HepG2 (cell line): Measurements from ENCODE around the gene HS3ST3A1. TPM values are rescaled to one million over a fixed set of nuclear protein-coding genes. Genes with fewer than 3 reads are reported as not detected.

Experiments used
- ARNTL ChIP-seq: sonication (generic); formaldehyde crosslinking; IDR thresholded peaks from 2 replicates; pipeline ENCODE4 v1.4.0; 2020; ENCODE audit warnings: mild to moderate bottlenecking, missing genetic modification reagents
- ATF1 ChIP-seq: IDR thresholded peaks from 2 replicates; pipeline ENCODE4 v1.6.1; 2016; ENCODE audit warnings: mild to moderate bottlenecking, control low read depth
- BCL6 ChIP-seq: IDR thresholded peaks from 2 replicates; pipeline ENCODE4 v1.6.1; 2016; ENCODE audit warnings: missing genetic modification reagents, missing compliant biosample characterization
- CREM ChIP-seq, 2 experiments: sonication (generic) in 1 of 2; formaldehyde crosslinking in 1 of 2; IDR thresholded peaks; 2 replicates each; pipeline versions ENCODE4 v1.4.0 to v1.6.1; 2016 to 2020; ENCODE audit warnings: antibody characterized with exemption in 1 of 2, mild to moderate bottlenecking in 1 of 2, missing genetic modification reagents in 1 of 2
- ELF3 ChIP-seq: IDR thresholded peaks from 2 replicates; pipeline ENCODE4 v1.6.1; 2016; ENCODE audit warnings: missing genetic modification reagents, missing compliant biosample characterization
- HDAC2 ChIP-seq: sonication (generic); formaldehyde crosslinking; IDR thresholded peaks from 2 replicates; pipeline ENCODE4 v1.4.0; 2020; ENCODE audit warnings: missing genetic modification reagents
- HMG20A ChIP-seq: IDR thresholded peaks from 2 replicates; pipeline ENCODE4 v1.6.1; 2016; ENCODE audit warnings: borderline replicate concordance
- HNRNPL ChIP-seq: fragments of 200-400 bp; formaldehyde crosslinking; IDR thresholded peaks from 2 replicates; pipeline ENCODE4 v1.6.1; 2017; ENCODE audit warnings: mild to moderate bottlenecking, low read depth, low read length
- MEIS2 ChIP-seq: sonication (generic); formaldehyde crosslinking; IDR thresholded peaks from 2 replicates; pipeline ENCODE4 v1.9.0; 2021; ENCODE audit warnings: mild to moderate bottlenecking, missing genetic modification reagents
- NCOA1 ChIP-seq: sonication (generic); formaldehyde crosslinking; IDR thresholded peaks from 2 replicates; pipeline ENCODE4 v1.9.0; 2021; ENCODE audit warnings: missing genetic modification reagents
- POGZ ChIP-seq: sonication (generic); formaldehyde crosslinking; IDR thresholded peaks from 2 replicates; pipeline ENCODE4 v1.4.0; 2020; ENCODE audit warnings: mild to moderate bottlenecking, missing genetic modification reagents
- TCF7L2 ChIP-seq: IDR thresholded peaks from 2 replicates; pipeline ENCODE4 v1.6.1; 2011; ENCODE audit warnings: mild to moderate bottlenecking, low read depth, low read length, moderate library complexity
- TEAD3 ChIP-seq: optimal IDR thresholded peaks from 2 replicates; pipeline ENCODE3; 2016; ENCODE audit warnings: borderline replicate concordance
- ZFP1 ChIP-seq: IDR thresholded peaks from 2 replicates; pipeline ENCODE4 v1.6.1; 2016
- ZNF292 ChIP-seq: sonication (generic); formaldehyde crosslinking; IDR thresholded peaks from 2 replicates; pipeline ENCODE4 v1.8.1; 2022; ENCODE audit warnings: mild to moderate bottlenecking, low read depth, missing genetic modification reagents, borderline replicate concordance
- ZNF670 ChIP-seq: sonication (generic); formaldehyde crosslinking; IDR thresholded peaks from 2 replicates; pipeline ENCODE4 v1.8.0; 2022; ENCODE audit warnings: mild to moderate bottlenecking, missing genetic modification reagents, borderline replicate concordance
- ZNF776 ChIP-seq: sonication (generic); formaldehyde crosslinking; IDR thresholded peaks from 2 replicates; pipeline ENCODE4 v1.4.0; 2020; ENCODE audit warnings: mild to moderate bottlenecking, missing genetic modification reagents
- ZNF850 ChIP-seq: sonication (generic); formaldehyde crosslinking; conservative IDR thresholded peaks from 2 replicates; pipeline ENCODE4 v1.9.0; 2021; ENCODE audit warnings: mild to moderate bottlenecking, missing genetic modification reagents
- ZNF878 ChIP-seq: sonication (generic); formaldehyde crosslinking; IDR thresholded peaks from 2 replicates; pipeline ENCODE4 v1.8.1; 2023; ENCODE audit warnings: mild to moderate bottlenecking, missing genetic modification reagents, moderate library complexity
- ZSCAN9 ChIP-seq: IDR thresholded peaks from 2 replicates; pipeline ENCODE4 v1.6.1; 2016; ENCODE audit warnings: borderline replicate concordance
- polyA plus RNA-seq, 8 experiments: library from polyadenylated mRNA; depleted of rRNA in 3 of 8; stranded (reverse) in 7 of 8; unstranded in 1 of 8; fragments of >200 nt; fragmentation: Illumina TruSeq in 4 of 8; extraction: Trizol in 4 of 8; gene quantifications; 2 replicates each; pipeline versions ENCODE4 v1.2.1 to v1.2.3, GENCODE V29; 2011 to 2016; ENCODE audit warnings: low read depth in 4 of 8, missing spikeins in 1 of 8, mixed read lengths in 1 of 8; ENCODE audit not compliant: insufficient read depth in 1 of 8
- total RNA-seq, 5 experiments: library from RNA; depleted of rRNA; stranded (reverse); fragments of >200 nt; fragmentation: Illumina TruSeq; extraction: Trizol; gene quantifications; 2 replicates each; pipeline ENCODE4 v1.2.3, GENCODE V29; 2016; ENCODE audit warnings: low read depth in 1 of 5
- TF ChIP-seq, protein P1 (sequence below): sonication (generic); formaldehyde crosslinking; IDR thresholded peaks from 2 replicates; pipeline ENCODE4 v1.4.0; 2020; ENCODE audit warnings: missing genetic modification reagents, mild to moderate bottlenecking, borderline replicate concordance
- TF ChIP-seq, protein P2 (sequence below): IDR thresholded peaks from 2 replicates; pipeline ENCODE4 v1.6.1; 2016; ENCODE audit warnings: missing genetic modification reagents, missing compliant biosample characterization
- TF ChIP-seq, protein P3 (sequence below): sonication (generic); formaldehyde crosslinking; IDR thresholded peaks from 2 replicates; pipeline ENCODE4 v1.4.0; 2020; ENCODE audit warnings: missing genetic modification reagents

Gene HS3ST3A1
- total and polyA plus RNA-seq, 2 of the 13 experiments (the other 11 are each of a cell fraction or from before 2014, with no cell fraction given) = 1.3 to 3.5 TPM

DNA sequence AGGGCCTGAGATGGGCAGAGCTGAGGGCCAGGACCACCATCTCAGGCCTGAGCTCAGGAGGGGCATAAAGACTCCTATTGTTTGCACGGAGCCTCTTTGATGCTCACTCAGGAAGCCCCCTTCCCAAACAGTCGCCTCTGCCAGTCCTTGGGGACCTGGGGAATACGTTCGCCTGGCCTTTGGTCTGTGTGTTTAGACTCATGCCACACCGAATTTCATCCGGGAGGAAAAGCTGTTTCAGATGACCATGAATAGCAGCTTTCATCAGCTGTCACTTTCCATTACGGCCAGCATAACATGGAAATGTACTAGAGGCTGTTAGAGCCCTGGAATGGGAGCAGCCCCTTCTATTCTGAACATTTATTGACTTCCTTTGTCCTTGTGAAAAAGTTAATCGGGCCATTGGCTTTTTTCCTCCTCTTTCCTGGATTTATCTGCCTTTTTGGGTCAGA is 139.0 kb downstream of the HS3ST3A1 start (continued):
- peak; percentile 70 for TF ChIP-seq ELF3 (CRISPR knock-in tag)
- TF ChIP-seq, protein P1, sequence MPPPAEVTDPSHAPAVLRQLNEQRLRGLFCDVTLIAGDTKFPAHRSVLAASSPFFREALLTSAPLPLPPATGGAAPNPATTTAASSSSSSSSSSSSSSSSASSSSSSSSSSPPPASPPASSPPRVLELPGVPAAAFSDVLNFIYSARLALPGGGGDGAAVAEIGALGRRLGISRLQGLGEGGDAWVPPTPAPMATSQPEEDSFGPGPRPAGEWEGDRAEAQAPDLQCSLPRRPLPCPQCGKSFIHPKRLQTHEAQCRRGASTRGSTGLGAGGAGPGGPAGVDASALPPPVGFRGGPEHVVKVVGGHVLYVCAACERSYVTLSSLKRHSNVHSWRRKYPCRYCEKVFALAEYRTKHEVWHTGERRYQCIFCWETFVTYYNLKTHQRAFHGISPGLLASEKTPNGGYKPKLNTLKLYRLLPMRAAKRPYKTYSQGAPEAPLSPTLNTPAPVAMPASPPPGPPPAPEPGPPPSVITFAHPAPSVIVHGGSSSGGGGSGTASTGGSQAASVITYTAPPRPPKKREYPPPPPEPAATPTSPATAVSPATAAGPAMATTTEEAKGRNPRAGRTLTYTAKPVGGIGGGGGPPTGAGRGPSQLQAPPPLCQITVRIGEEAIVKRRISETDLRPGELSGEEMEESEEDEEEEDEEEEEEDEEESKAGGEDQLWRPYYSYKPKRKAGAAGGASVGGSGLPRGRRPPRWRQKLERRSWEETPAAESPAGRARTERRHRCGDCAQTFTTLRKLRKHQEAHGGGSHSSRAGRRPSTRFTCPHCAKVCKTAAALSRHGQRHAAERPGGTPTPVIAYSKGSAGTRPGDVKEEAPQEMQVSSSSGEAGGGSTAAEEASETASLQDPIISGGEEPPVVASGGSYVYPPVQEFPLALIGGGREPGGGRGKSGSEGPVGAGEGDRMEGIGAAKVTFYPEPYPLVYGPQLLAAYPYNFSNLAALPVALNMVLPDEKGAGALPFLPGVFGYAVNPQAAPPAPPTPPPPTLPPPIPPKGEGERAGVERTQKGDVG (CRISPR knock-in tag) = peak; percentile 65; the same call in 1 of the 2 replicates
- TF ChIP-seq, protein P2, sequence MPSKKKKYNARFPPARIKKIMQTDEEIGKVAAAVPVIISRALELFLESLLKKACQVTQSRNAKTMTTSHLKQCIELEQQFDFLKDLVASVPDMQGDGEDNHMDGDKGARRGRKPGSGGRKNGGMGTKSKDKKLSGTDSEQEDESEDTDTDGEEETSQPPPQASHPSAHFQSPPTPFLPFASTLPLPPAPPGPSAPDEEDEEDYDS (CRISPR knock-in tag) = peak; percentile 45; the same call in 1 of the 2 replicates
- peak; percentile 80 for TF ChIP-seq TEAD3 (CRISPR knock-in tag)
- TF ChIP-seq ZSCAN9 = no peak
- no peak for TF ChIP-seq ZNF776 (CRISPR knock-in tag)
- TF ChIP-seq HMG20A = peak; percentile 73
- 0 out of 2 replicates have a peak, but pooled peaks have one; percentile 51 for TF ChIP-seq NCOA1
- TF ChIP-seq ARNTL (CRISPR knock-in tag) = peak; percentile 56
- TF ChIP-seq HDAC2 (CRISPR knock-in tag) = peak; percentile 83
- peak; percentile 86 for TF ChIP-seq MEIS2
- TF ChIP-seq ATF1 (CRISPR knock-in tag) = peak; percentile 31; the same call in 1 of the 2 replicates
- TF ChIP-seq, protein P3, sequence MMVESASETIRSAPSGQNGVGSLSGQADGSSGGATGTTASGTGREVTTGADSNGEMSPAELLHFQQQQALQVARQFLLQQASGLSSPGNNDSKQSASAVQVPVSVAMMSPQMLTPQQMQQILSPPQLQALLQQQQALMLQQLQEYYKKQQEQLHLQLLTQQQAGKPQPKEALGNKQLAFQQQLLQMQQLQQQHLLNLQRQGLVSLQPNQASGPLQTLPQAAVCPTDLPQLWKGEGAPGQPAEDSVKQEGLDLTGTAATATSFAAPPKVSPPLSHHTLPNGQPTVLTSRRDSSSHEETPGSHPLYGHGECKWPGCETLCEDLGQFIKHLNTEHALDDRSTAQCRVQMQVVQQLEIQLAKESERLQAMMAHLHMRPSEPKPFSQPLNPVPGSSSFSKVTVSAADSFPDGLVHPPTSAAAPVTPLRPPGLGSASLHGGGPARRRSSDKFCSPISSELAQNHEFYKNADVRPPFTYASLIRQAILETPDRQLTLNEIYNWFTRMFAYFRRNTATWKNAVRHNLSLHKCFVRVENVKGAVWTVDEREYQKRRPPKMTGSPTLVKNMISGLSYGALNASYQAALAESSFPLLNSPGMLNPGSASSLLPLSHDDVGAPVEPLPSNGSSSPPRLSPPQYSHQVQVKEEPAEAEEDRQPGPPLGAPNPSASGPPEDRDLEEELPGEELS (CRISPR knock-in tag) = peak; percentile 84
- peak; percentile 17; the same call in 1 of the 2 replicates for TF ChIP-seq ZNF878
- TF ChIP-seq ZNF292 (CRISPR knock-in tag) = peak; percentile 44; the same call in 1 of the 2 replicates
- peak; percentile 49; the same call in 1 of the 2 replicates for TF ChIP-seq HNRNPL
- peak; percentile 84 for TF ChIP-seq TCF7L2
- 0 out of 2 replicates have a peak, but pooled peaks have one; percentile 12 for TF ChIP-seq BCL6 (CRISPR knock-in tag)
- TF ChIP-seq ZNF850 (CRISPR knock-in tag) = no peak
- peak; percentile 74 for TF ChIP-seq CREM (IDR thresholded peaks at IDR 0.05)
- TF ChIP-seq CREM (CRISPR knock-in tag; IDR thresholded peaks at IDR 0.05) = no peak
- peak; percentile 74 for TF ChIP-seq POGZ (CRISPR knock-in tag)
- TF ChIP-seq ZNF670 (CRISPR knock-in tag) = 0 out of 2 replicates have a peak, but pooled peaks have one; percentile 38
- peak; percentile 39; the same call in 1 of the 2 replicates for TF ChIP-seq ZFP1 (CRISPR knock-in tag)
